DND-41 (cell line): ENCODE results near the gene CCDC150.

Source experiments
- CTCF ChIP-seq: IDR thresholded peaks from 2 replicates; pipeline ENCODE4 v1.5.1; 2012; ENCODE audit warnings: borderline replicate concordance, low read length, moderate library complexity, mild to moderate bottlenecking; ENCODE audit not compliant: poor library complexity, severe bottlenecking; ENCODE audit errors: extremely low read depth
- EZH2 ChIP-seq: IDR thresholded peaks from 3 replicates; pipeline ENCODE4 v1.6.1; 2012; ENCODE audit warnings: borderline replicate concordance, low read depth, mild to moderate bottlenecking, moderate library complexity, low read length, inconsistent platforms; ENCODE audit not compliant: severe bottlenecking

GRCh38 chr2:196737046-196737445, 97.5 kb downstream of the CCDC150 start:
- TF ChIP-seq CTCF (no peak), EZH2 (no peak)
